Keratinocyte (primary cell): Measurements from ENCODE around the gene SLC32A1. TPM values are rescaled to one million over a fixed set of nuclear protein-coding genes. Genes with fewer than 3 reads are reported as not detected.

Experiments
- DNase-seq: peaks from one replicate; pipeline ENCODE4 v3.0.0-alpha.2; 2011; ENCODE audit warnings: low read depth, missing footprints, low spot score
- FAIRE-seq: peaks from 2 replicates; lab custom pipeline; 2011; peaks lifted over from hg19 to GRCh38; lab: Jason Lieb, UNC
- H2AFZ ChIP-seq: 2 replicates; pipeline ENCODE4 v1.6.0; 2012; ENCODE audit warnings: low read length, control low read depth, inconsistent platforms; ENCODE audit not compliant: control insufficient read depth
- H3K27ac ChIP-seq: 2 replicates; pipeline ENCODE4 v1.5.1; 2011; ENCODE audit warnings: low read length; ENCODE audit not compliant: control insufficient read depth, insufficient read depth
- H3K27me3 ChIP-seq: 3 replicates; pipeline ENCODE4 v1.6.0; 2011; ENCODE audit warnings: low read length; ENCODE audit not compliant: control insufficient read depth, insufficient read depth; ENCODE audit errors: extremely low read depth
- H3K36me3 ChIP-seq, 2 experiments: 2 replicates in 1 of 2; 3 replicates in 1 of 2; pipeline ENCODE4 v1.5.1; 2011; ENCODE audit warnings: low read length in 2 of 2, mild to moderate bottlenecking in 1 of 2; ENCODE audit not compliant: control insufficient read depth in 2 of 2, insufficient read depth in 2 of 2; ENCODE audit errors: extremely low read depth in 1 of 2
- H3K4me1 ChIP-seq: 3 replicates; pipeline ENCODE4 v1.5.1; 2011; ENCODE audit warnings: low read length; ENCODE audit not compliant: control insufficient read depth, insufficient read depth; ENCODE audit errors: extremely low read depth
- H3K4me2 ChIP-seq: 3 replicates; pipeline ENCODE4 v1.6.0; 2011; ENCODE audit warnings: low read depth, low read length; ENCODE audit not compliant: control insufficient read depth, insufficient read depth; ENCODE audit errors: extremely low read depth
- H3K4me3 ChIP-seq, 3 experiments: fragments of 200-600 bp in 1 of 3; sonication (generic) in 1 of 3; 2 replicates in 2 of 3; 3 replicates in 1 of 3; pipeline ENCODE4 v1.5.1; 2011 to 2016; ENCODE audit warnings: low read length in 3 of 3, mild to moderate bottlenecking in 3 of 3, control low read depth in 2 of 3, inconsistent platforms in 1 of 3, low read depth in 1 of 3, mixed read lengths in 1 of 3, mixed run types in 1 of 3, moderate library complexity in 1 of 3; ENCODE audit not compliant: control insufficient read depth in 2 of 3, insufficient read depth in 2 of 3; ENCODE audit errors: extremely low read depth in 1 of 3
- H3K79me2 ChIP-seq: 2 replicates; pipeline ENCODE4 v1.6.0; 2012; ENCODE audit warnings: low read length; ENCODE audit not compliant: control insufficient read depth, insufficient read depth
- H3K9ac ChIP-seq: 3 replicates; pipeline ENCODE4 v1.6.0; 2011; ENCODE audit warnings: low read length; ENCODE audit not compliant: control insufficient read depth, insufficient read depth; ENCODE audit errors: extremely low read depth
- H3K9me1 ChIP-seq: 3 replicates; pipeline ENCODE4 v1.6.0; 2011; ENCODE audit warnings: low read length; ENCODE audit not compliant: control insufficient read depth, insufficient read depth; ENCODE audit errors: extremely low read depth
- H3K9me3 ChIP-seq: 2 replicates; pipeline ENCODE4 v1.5.1; 2012; ENCODE audit warnings: low read depth, low read length; ENCODE audit not compliant: control insufficient read depth
- H4K20me1 ChIP-seq: 3 replicates; pipeline ENCODE4 v1.6.0; 2011; ENCODE audit warnings: low read length; ENCODE audit not compliant: control insufficient read depth, insufficient read depth; ENCODE audit errors: extremely low read depth
- EZH2 ChIP-seq: IDR thresholded peaks from one replicate; pipeline ENCODE4 v1.6.1; 2012; ENCODE audit warnings: inconsistent platforms, mild to moderate bottlenecking, low read length, moderate library complexity
- dilution Hi-C: fragments of 300-500 bp; cut with MboI; formaldehyde crosslinking; loops from one replicate; pipeline ENCODE4 v1.7.0; 2020; ENCODE audit warnings: low sequenced_read_pairs; ENCODE audit not compliant: extremely low pct_ligation_motif_present
- polyA plus RNA-seq, 5 experiments: library from polyadenylated mRNA; depleted of rRNA in 3 of 5; stranded (reverse) in 3 of 5; stranded (forward) in 1 of 5; unstranded in 1 of 5; fragments of >200 nt; gene quantifications; 1 replicate in 1 of 5; 2 replicates in 3 of 5; 3 replicates in 1 of 5; pipeline versions ENCODE4 v1.2.1 to v1.2.3, GENCODE V29; 2011 to 2012; ENCODE audit warnings: missing spikeins in 2 of 5, low read depth in 1 of 5, low replicate concordance in 1 of 5
- TF ChIP-seq, protein P1 (sequence below), 3 experiments: IDR thresholded peaks in 1 of 3; conservative IDR thresholded peaks in 1 of 3; optimal IDR thresholded peaks in 1 of 3; 2 replicates in 2 of 3; 3 replicates in 1 of 3; pipeline versions ENCODE3 to v1.5.1; 2011; ENCODE audit warnings: low read length in 3 of 3, mild to moderate bottlenecking in 3 of 3, moderate library complexity in 2 of 3, control low read depth in 1 of 3, inconsistent platforms in 1 of 3; ENCODE audit not compliant: insufficient read depth in 2 of 3; ENCODE audit errors: extremely low read depth in 1 of 3

The SLC32A1 gene
- polyA plus RNA-seq, 1 donor (not counting 4 experiments of a cell fraction or from before 2014, with no cell fraction given) = not detected

GRCh38 chr20:38725931-38726803 lies 1.9 kb downstream of the SLC32A1 start:
- peak; percentile 67 for TF ChIP-seq EZH2
- TF ChIP-seq, protein P1, sequence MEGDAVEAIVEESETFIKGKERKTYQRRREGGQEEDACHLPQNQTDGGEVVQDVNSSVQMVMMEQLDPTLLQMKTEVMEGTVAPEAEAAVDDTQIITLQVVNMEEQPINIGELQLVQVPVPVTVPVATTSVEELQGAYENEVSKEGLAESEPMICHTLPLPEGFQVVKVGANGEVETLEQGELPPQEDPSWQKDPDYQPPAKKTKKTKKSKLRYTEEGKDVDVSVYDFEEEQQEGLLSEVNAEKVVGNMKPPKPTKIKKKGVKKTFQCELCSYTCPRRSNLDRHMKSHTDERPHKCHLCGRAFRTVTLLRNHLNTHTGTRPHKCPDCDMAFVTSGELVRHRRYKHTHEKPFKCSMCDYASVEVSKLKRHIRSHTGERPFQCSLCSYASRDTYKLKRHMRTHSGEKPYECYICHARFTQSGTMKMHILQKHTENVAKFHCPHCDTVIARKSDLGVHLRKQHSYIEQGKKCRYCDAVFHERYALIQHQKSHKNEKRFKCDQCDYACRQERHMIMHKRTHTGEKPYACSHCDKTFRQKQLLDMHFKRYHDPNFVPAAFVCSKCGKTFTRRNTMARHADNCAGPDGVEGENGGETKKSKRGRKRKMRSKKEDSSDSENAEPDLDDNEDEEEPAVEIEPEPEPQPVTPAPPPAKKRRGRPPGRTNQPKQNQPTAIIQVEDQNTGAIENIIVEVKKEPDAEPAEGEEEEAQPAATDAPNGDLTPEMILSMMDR (optimal IDR thresholded peaks at IDR 0.05 in 1 of 3, IDR thresholded peaks at IDR 0.05 in 1 of 3, conservative IDR thresholded peaks at IDR 0.05 in 1 of 3; ENCODE audit: extremely low read depth in 1 of 3, insufficient read depth in 2 of 3, low read length in 3 of 3) = peak; percentile 32 to 55 (median 42)
- no peak for DNase-seq
- Histone ChIP-seq H3K9ac (no peak overlapping the region), H4K20me1 (peaks cover 11% of the 10 kb centered on the region), H3K9me1 (no peaks in the 10 kb centered on the region), H3K27ac (no peak overlapping the region), H2AFZ (no peak overlapping the region), H3K4me3 (no peak overlapping the region), H3K4me1 (peaks cover 13% of the 10 kb centered on the region), H3K9me3 (peaks cover 2% of the 10 kb centered on the region), H3K27me3 (peaks cover 99% of the 10 kb centered on the region), H3K79me2 (no peaks in the 10 kb centered on the region), H3K36me3 (no peaks in the 10 kb centered on the region), H3K4me2 (no peak overlapping the region)
- FAIRE-seq = no peak
- dilution Hi-C loops = no loop called here

GRCh38 chr20:38726804-38727606 lies 2.7 kb downstream of the SLC32A1 start:
- peaks cover 94% of the 10 kb centered on the region for H3K27me3 ChIP-seq
- H3K4me3 ChIP-seq = no peak overlapping the region
- no peak overlapping the region for H3K9ac ChIP-seq
- dilution Hi-C loops = no loop called here
- FAIRE-seq (no peak), DNase-seq (no peak)
- peaks cover 17% of the 10 kb centered on the region for H3K4me1 ChIP-seq
- no peak overlapping the region for H3K27ac ChIP-seq
- TF ChIP-seq, protein P1 (optimal IDR thresholded peaks at IDR 0.05 in 1 of 3, IDR thresholded peaks at IDR 0.05 in 1 of 3, conservative IDR thresholded peaks at IDR 0.05 in 1 of 3; ENCODE audit: extremely low read depth in 1 of 3, insufficient read depth in 2 of 3, low read length in 3 of 3) = peak in 2 of 3 experiments; percentile 16 to 43
- TF ChIP-seq EZH2 = no peak
- no peak overlapping the region for H2AFZ ChIP-seq
- H3K4me2 ChIP-seq = no peak overlapping the region
- peaks cover 11% of the 10 kb centered on the region for H4K20me1 ChIP-seq
- H3K9me1 ChIP-seq = no peaks in the 10 kb centered on the region
- no peaks in the 10 kb centered on the region for H3K36me3 ChIP-seq
- H3K79me2 ChIP-seq = no peaks in the 10 kb centered on the region
- H3K9me3 ChIP-seq = peaks cover 2% of the 10 kb centered on the region
